H1 (cell line): Measurements from ENCODE around the gene SLC1A6. TPM values are rescaled to one million over a fixed set of nuclear protein-coding genes. Genes with fewer than 3 reads are reported as not detected.
A peak's percentile ranks its signal among the peaks of the same experiment; 100 is the strongest.

Experiments used
- CTCF ChIA-PET: fragments of 300-600 bp; sonication (Branson Sonifier 250); formaldehyde crosslinking; loops from one replicate; lab custom pipeline; 2021; ENCODE audit not compliant: partially characterized antibody; lab: Charles Lee
- POLR2A ChIA-PET: fragments of 300-600 bp; sonication (Branson Sonifier 250); formaldehyde crosslinking; loops from one replicate; lab custom pipeline; 2021; ENCODE audit warnings: inconsistent platforms; ENCODE audit not compliant: partially characterized antibody; lab: Charles Lee
- DNase-seq, 2 experiments: peaks; one replicate each; pipeline versions ENCODE4 v3.0.0 to v3.0.0-alpha.2; 2010 to 2022; ENCODE audit warnings: low spot score in 2 of 2, low read depth in 1 of 2, mixed read lengths in 1 of 2
- FAIRE-seq: peaks from 2 replicates; lab custom pipeline; 2011; peaks lifted over from hg19 to GRCh38; lab: Jason Lieb, UNC
- H2AFZ ChIP-seq: 2 replicates; pipeline ENCODE4 v1.8.1; 2012; ENCODE audit warnings: low read length, inconsistent platforms
- H2AK5ac ChIP-seq: 2 replicates; pipeline ENCODE4 v1.6.1; 2013; ENCODE audit warnings: low read depth, low read length
- H2BK120ac ChIP-seq: replicated peaks from 2 replicates; pipeline ENCODE3; 2013; ENCODE audit warnings: low read depth, low read length, inconsistent platforms
- H2BK12ac ChIP-seq: 2 replicates; pipeline ENCODE4 v1.6.1; 2013; ENCODE audit warnings: low read depth, low read length
- H2BK15ac ChIP-seq: 2 replicates; pipeline ENCODE4 v1.6.1; 2013; ENCODE audit warnings: low read length
- H2BK20ac ChIP-seq: 2 replicates; pipeline ENCODE4 v1.6.1; 2013; ENCODE audit warnings: low read length
- H2BK5ac ChIP-seq: 2 replicates; pipeline ENCODE4 v1.6.1; 2013; ENCODE audit warnings: low read depth, low read length
- H3K14ac ChIP-seq: 2 replicates; pipeline ENCODE4 v1.6.1; 2013; ENCODE audit warnings: inconsistent platforms; ENCODE audit not compliant: insufficient read length
- H3K18ac ChIP-seq: 2 replicates; pipeline ENCODE4 v1.6.1; 2013; ENCODE audit warnings: low read length; ENCODE audit errors: extremely low read depth
- H3K23ac ChIP-seq: 2 replicates; pipeline ENCODE4 v1.6.1; 2013; ENCODE audit warnings: inconsistent platforms; ENCODE audit not compliant: insufficient read length
- H3K23me2 ChIP-seq: 2 replicates; pipeline ENCODE4 v1.6.1; 2013; ENCODE audit warnings: low read depth, low read length
- H3K27ac ChIP-seq: 2 replicates; pipeline ENCODE4 v1.6.1; 2011; ENCODE audit warnings: low read depth, low read length, inconsistent platforms
- H3K27me3 ChIP-seq, 4 experiments: replicated peaks in 1 of 4; 1 replicate in 1 of 4; 2 replicates in 3 of 4; pipeline versions ENCODE4 v1.6.1 to v1.8.1; 2011 to 2013; ENCODE audit warnings: low read length in 3 of 4, mild to moderate bottlenecking in 3 of 4, inconsistent platforms in 2 of 4, mixed read lengths in 2 of 4, moderate library complexity in 1 of 4; ENCODE audit not compliant: control insufficient read depth in 3 of 4, insufficient read depth in 3 of 4; ENCODE audit errors: extremely low read depth in 1 of 4
- H3K36me3 ChIP-seq, 4 experiments: 2 replicates each; pipeline versions ENCODE4 v1.6.1 to v1.8.1; 2011 to 2013; ENCODE audit warnings: mild to moderate bottlenecking in 4 of 4, low read length in 3 of 4, moderate library complexity in 2 of 4, control low read depth in 1 of 4, inconsistent platforms in 1 of 4; ENCODE audit not compliant: insufficient read depth in 4 of 4, control insufficient read depth in 2 of 4
- H3K4ac ChIP-seq: replicated peaks from 2 replicates; pipeline ENCODE3; 2013; ENCODE audit warnings: low read length, low read depth, mixed read lengths, inconsistent platforms; ENCODE audit not compliant: insufficient read length
- H3K4me1 ChIP-seq, 4 experiments: replicated peaks in 1 of 4; 1 replicate in 1 of 4; 2 replicates in 3 of 4; pipeline versions ENCODE4 v1.6.1 to v1.8.1; 2011 to 2013; ENCODE audit warnings: low read length in 3 of 4, inconsistent platforms in 2 of 4, mixed read lengths in 1 of 4; ENCODE audit not compliant: insufficient read depth in 4 of 4, control insufficient read depth in 3 of 4
- H3K4me2 ChIP-seq, 2 experiments: 2 replicates each; pipeline versions ENCODE4 v1.6.1 to v1.8.1; 2011 to 2013; ENCODE audit warnings: low read depth in 2 of 2, low read length in 2 of 2, control low read depth in 1 of 2, inconsistent platforms in 1 of 2, mild to moderate bottlenecking in 1 of 2; ENCODE audit not compliant: insufficient read depth in 1 of 2
- H3K4me3 ChIP-seq, 4 experiments: fragments of 200-600, 300-600 bp in 1 of 4; sonication (generic), shearing (Covaris generic), sonication (Bioruptor Twin) in 1 of 4; 2 replicates each; pipeline versions ENCODE4 v1.5.1 to v1.8.1; 2011 to 2016; ENCODE audit warnings: low read length in 4 of 4, low read depth in 3 of 4, control low read depth in 2 of 4, inconsistent platforms in 2 of 4, mild to moderate bottlenecking in 2 of 4, mixed read lengths in 1 of 4, moderate library complexity in 1 of 4; ENCODE audit not compliant: insufficient read depth in 2 of 4; ENCODE audit errors: extremely low read depth in 1 of 4
- H3K56ac ChIP-seq: replicated peaks from 2 replicates; pipeline ENCODE3; 2013; ENCODE audit warnings: low read depth, mild to moderate bottlenecking, mixed read lengths, low read length, inconsistent platforms; ENCODE audit not compliant: insufficient read length
- H3K79me1 ChIP-seq: 2 replicates; pipeline ENCODE4 v1.6.1; 2013; ENCODE audit warnings: low read depth, low read length, control low read depth
- H3K79me2 ChIP-seq, 2 experiments: 2 replicates each; pipeline versions ENCODE4 v1.6.1 to v1.8.1; 2012 to 2013; ENCODE audit warnings: low read length in 2 of 2, mild to moderate bottlenecking in 2 of 2, inconsistent platforms in 1 of 2; ENCODE audit not compliant: insufficient read depth in 2 of 2, control insufficient read depth in 1 of 2
- H3K9ac ChIP-seq, 4 experiments: replicated peaks in 1 of 4; 1 replicate in 1 of 4; 2 replicates in 3 of 4; pipeline versions ENCODE4 v1.6.1 to v1.8.1; 2011 to 2013; ENCODE audit warnings: low read depth in 3 of 4, low read length in 3 of 4, control low read depth in 2 of 4, mild to moderate bottlenecking in 2 of 4, moderate library complexity in 2 of 4, inconsistent platforms in 1 of 4; ENCODE audit errors: extremely low read depth in 1 of 4
- H3K9me3 ChIP-seq, 2 experiments: 2 replicates each; pipeline versions ENCODE4 v1.6.1 to v1.8.1; 2012 to 2013; ENCODE audit warnings: mild to moderate bottlenecking in 2 of 2, moderate library complexity in 2 of 2, control low read depth in 1 of 2, inconsistent platforms in 1 of 2, low read depth in 1 of 2, low read length in 1 of 2, mixed read lengths in 1 of 2; ENCODE audit not compliant: insufficient read depth in 2 of 2
- H4K20me1 ChIP-seq, 2 experiments: replicated peaks in 1 of 2; 2 replicates each; pipeline versions ENCODE3 to v1.8.1; 2011 to 2013; ENCODE audit warnings: inconsistent platforms in 2 of 2, low read length in 2 of 2, mild to moderate bottlenecking in 1 of 2; ENCODE audit not compliant: insufficient read depth in 2 of 2, control insufficient read depth in 1 of 2
- H4K5ac ChIP-seq: 2 replicates; pipeline ENCODE4 v1.6.1; 2013; ENCODE audit warnings: low read length, low read depth, mixed read lengths, inconsistent platforms; ENCODE audit not compliant: insufficient read length
- H4K8ac ChIP-seq: 2 replicates; pipeline ENCODE4 v1.8.0; 2013; ENCODE audit warnings: mild to moderate bottlenecking, moderate library complexity, low read length, inconsistent platforms; ENCODE audit not compliant: insufficient read depth; ENCODE audit errors: extremely low read depth
- H4K91ac ChIP-seq: replicated peaks from 2 replicates; pipeline ENCODE3; 2013; ENCODE audit warnings: low read length, mixed read lengths, inconsistent platforms; ENCODE audit not compliant: insufficient read length
- CBX8 ChIP-seq: fragments of 300-800, 300-1000 bp; sonication (generic); IDR thresholded peaks from 2 replicates; pipeline ENCODE4 v1.7.1; 2016; ENCODE audit warnings: low read depth, low read length, borderline replicate concordance
- NANOG ChIP-seq: IDR thresholded peaks from 2 replicates; pipeline ENCODE4 v1.6.1; 2011; ENCODE audit warnings: low read length, low read depth, mild to moderate bottlenecking, inconsistent platforms; ENCODE audit not compliant: insufficient read depth, poor library complexity, severe bottlenecking
- POLR2AphosphoS5 ChIP-seq: IDR thresholded peaks from 2 replicates; pipeline ENCODE4 v1.6.1; 2011; ENCODE audit warnings: low read depth, low read length
- RBBP5 ChIP-seq: IDR thresholded peaks from 2 replicates; pipeline ENCODE4 v1.7.1; 2012; ENCODE audit warnings: low read depth, mild to moderate bottlenecking, inconsistent platforms, low read length, moderate library complexity, borderline replicate concordance
- SIN3A ChIP-seq, 2 experiments: IDR thresholded peaks in 1 of 2; conservative IDR thresholded peaks in 1 of 2; 2 replicates each; pipeline ENCODE4 v1.6.1; 2011 to 2012; ENCODE audit warnings: low read length in 2 of 2, improper control_type of control experiment in 1 of 2, low read depth in 1 of 2, mild to moderate bottlenecking in 1 of 2
- SP1 ChIP-seq: IDR thresholded peaks from 2 replicates; pipeline ENCODE4 v1.6.1; 2011; ENCODE audit warnings: low read depth, low read length
- WGBS, 2 experiments: shearing (Covaris generic) in 1 of 2; methylation state at CpG; one replicate each; pipeline versions ENCODE4 v1.1.6 to v1.1.7; 2013 to 2015; ENCODE audit warnings: low lambda C conversion rate in 2 of 2, mixed read lengths in 2 of 2, inconsistent platforms in 1 of 2, low coverage in 1 of 2, missing lambda C conversion rate in 1 of 2; ENCODE audit not compliant: insufficient replicate concordance in 2 of 2, insufficient coverage in 1 of 2, insufficient read length in 1 of 2; ENCODE audit errors: extremely low coverage in 1 of 2, missing lambda C conversion rate in 1 of 2; 5-methylcytosine and 5-hydroxymethylcytosine counted together
- polyA plus RNA-seq, 7 experiments: library from polyadenylated mRNA; depleted of rRNA in 3 of 7; stranded (reverse) in 5 of 7; unstranded in 2 of 7; fragments of >200 nt in 5 of 7; fragments of 200-250 nt in 2 of 7; gene quantifications; 1 replicate in 5 of 7; 2 replicates in 1 of 7; 4 replicates in 1 of 7; pipeline versions ENCODE4 v1.2.1 to v1.2.3, GENCODE V29; 2011 to 2013; ENCODE audit warnings: missing spikeins in 2 of 7, mixed read lengths in 2 of 7
- total RNA-seq: library from RNA; stranded (reverse); fragmentation: NEBNext Ultra II Directional; extraction: Animal tissue kit (Norgen Biotek cat#: 25700); gene quantifications from 2 replicates; pipeline ENCODE4 v1.2.1, GENCODE V29; 2021
- TF ChIP-seq, protein P1 (sequence below): IDR thresholded peaks from 2 replicates; pipeline ENCODE4 v1.6.1; 2012; ENCODE audit warnings: inconsistent platforms

The SLC1A6 gene
- total and polyA plus RNA-seq, 2 of the 8 experiments (the other 6 are each of a cell fraction or from before 2014, with no cell fraction given): 14.0 to 26.6 TPM

DNA sequence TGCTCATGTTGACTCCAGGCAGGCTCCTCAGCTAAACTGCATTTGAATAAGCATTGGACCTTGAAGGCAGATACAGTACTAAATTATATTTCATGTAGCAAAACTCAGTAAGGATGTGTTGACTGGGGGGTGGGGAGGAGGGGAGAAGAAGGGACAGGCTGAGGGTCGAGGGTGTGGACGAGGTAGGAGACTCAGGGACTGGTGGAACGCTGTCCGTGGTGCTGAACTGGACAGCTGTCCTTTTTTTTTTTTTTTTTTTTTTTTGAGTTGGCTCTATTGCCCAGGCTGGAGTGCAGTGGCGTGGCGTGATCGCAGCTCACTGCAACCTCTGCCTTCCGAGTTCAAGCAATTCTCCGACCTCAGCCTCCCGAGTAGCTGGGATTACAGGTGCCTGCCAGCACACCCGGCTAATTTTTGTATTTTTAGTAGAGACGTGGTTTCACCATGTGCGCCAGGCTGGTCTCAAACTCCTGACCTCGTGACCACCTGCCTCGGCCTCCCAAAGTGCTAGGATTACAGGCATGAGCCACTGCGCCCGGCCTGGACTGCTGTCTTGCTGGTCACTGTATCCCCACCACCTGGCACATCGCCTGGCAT is 36.4 kb upstream of the SLC1A6 start:
- no peak for DNase-seq
- CTCF ChIA-PET: interaction anchor here (0.8 to 0.9 kb wide), 2 partner anchors 10 to 230 kb away, joined by 4 to 5 read pairs; no protein-coding TSS in a partner anchor
- no peak overlapping the region for H3K9ac ChIP-seq
- FAIRE-seq: no peak
- H2BK15ac ChIP-seq: no peak overlapping the region
- no peak overlapping the region for H3K4me2 ChIP-seq
- H3K23me2 ChIP-seq: peaks cover 3% of the 10 kb centered on the region; the same call in 1 of the 2 replicates
- H2AK5ac ChIP-seq: no peak overlapping the region
- TF ChIP-seq, protein P1, sequence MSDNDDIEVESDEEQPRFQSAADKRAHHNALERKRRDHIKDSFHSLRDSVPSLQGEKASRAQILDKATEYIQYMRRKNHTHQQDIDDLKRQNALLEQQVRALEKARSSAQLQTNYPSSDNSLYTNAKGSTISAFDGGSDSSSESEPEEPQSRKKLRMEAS: no peak
- TF ChIP-seq SP1: no peak
- no peak for TF ChIP-seq NANOG
- no peak for TF ChIP-seq RBBP5
- TF ChIP-seq CBX8: no peak
- TF ChIP-seq SIN3A (conservative IDR thresholded peaks at IDR 0.05 in 1 of 2, IDR thresholded peaks at IDR 0.05 in 1 of 2; ENCODE audit: low read depth in 1 of 2, low read length in 2 of 2): 0 out of 4 replicates have a peak, but pooled peaks of 1 of the 2 experiments have one; percentile 48
- no peak for TF ChIP-seq POLR2AphosphoS5
- no peak overlapping the region for H3K4me3 ChIP-seq
- no peak overlapping the region for H3K4ac ChIP-seq
- H3K79me2 ChIP-seq: no peaks in the 10 kb centered on the region
- H2BK20ac ChIP-seq: no peak overlapping the region
- no peak overlapping the region for H2BK12ac ChIP-seq
- H3K56ac ChIP-seq: no peak overlapping the region
- H2BK5ac ChIP-seq: no peak overlapping the region
- H2BK120ac ChIP-seq: no peak overlapping the region
- no peak overlapping the region for H3K18ac ChIP-seq
- H4K5ac ChIP-seq: no peak overlapping the region
- no peak overlapping the region for H3K27ac ChIP-seq
- H3K27me3 ChIP-seq: peaks cover 0 to 22% (median 10%) of the 10 kb centered on the region in 4 experiments; a peak in 6 of 7 replicates
- H2AFZ ChIP-seq: no peak overlapping the region
- H4K8ac ChIP-seq: no peak overlapping the region
- H3K79me1 ChIP-seq: no peaks in the 10 kb centered on the region
- H3K9me3 ChIP-seq: peaks cover 0 to 2% of the 10 kb centered on the region in 2 experiments; a peak in 1 of 4 replicates
- H3K36me3 ChIP-seq: no peaks in the 10 kb centered on the region
- H4K91ac ChIP-seq: no peak overlapping the region
- H4K20me1 ChIP-seq: peaks cover 0 to 4% of the 10 kb centered on the region in 2 experiments
- H3K14ac ChIP-seq: no peak overlapping the region
- H3K23ac ChIP-seq: no peak overlapping the region
- POLR2A ChIA-PET: no interaction called here
- H3K4me1 ChIP-seq: no peaks in the 10 kb centered on the region
- WGBS, 2 experiments: 55% methylated on average over 12 of the region's 18 CpGs; no CpG with 5 or more reads in 1 of the 2 experiments
